NCI-H748 (cell line): ENCODE data around the gene LILRA6.

Source experiments
- DNase-seq: peaks from one replicate; lab custom pipeline; 2025; ENCODE audit not compliant: unreplicated experiment; lab: John Stamatoyannopoulos, UW

Gene LILRA6

GRCh38 chr19:54188215-54188871 is 54.2 kb downstream of the LILRA6 start:
- peak; percentile 38 for DNase-seq

DNA sequence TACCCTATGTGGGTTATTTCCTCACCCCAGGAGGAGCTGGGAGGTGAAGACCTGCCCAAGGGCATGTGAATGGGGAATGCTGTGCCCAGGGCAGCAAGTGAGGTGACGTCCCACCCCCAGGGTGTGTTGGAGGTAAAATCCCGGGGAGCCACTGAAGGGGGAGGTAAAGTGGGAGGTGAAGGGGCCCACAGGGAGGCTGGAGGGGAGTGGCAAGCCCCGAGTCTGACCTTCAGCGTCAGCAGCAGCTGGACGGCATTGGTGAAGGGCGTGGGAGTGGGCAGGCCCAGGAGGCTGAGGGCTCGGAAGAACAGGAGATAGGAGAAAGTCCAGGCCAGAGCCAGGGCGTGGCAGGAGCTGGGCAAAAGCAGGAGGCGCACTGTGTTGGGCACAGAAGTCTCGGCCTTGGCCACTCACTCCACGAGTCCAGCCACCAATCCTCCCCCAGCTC is 55.6 kb downstream of the LILRA6 start:
- DNase-seq: no peak
